HL-60/S4 treated with retinoic acid at 250 ng/mL for 4 days and 3 days (cell line): ENCODE measurements around the gene AAMP.
"Not testable (repeated sequence)": the region's sequence is repeated elsewhere in the genome, so short reads cannot be mapped to it uniquely, and the experiment has no call there.

Experiments
- in situ Hi-C: fragments of 300-500 bp; cut with MboI; formaldehyde crosslinking; loops from 2 replicates; pipeline ENCODE4 v1.7.0; 2022; ENCODE audit warnings: low sequenced_read_pairs

Gene AAMP

GRCh38 chr2:218269900-218270720 lies at the start of gene AAMP, which contains the start of gene PNKD:
Gene AAMP, minus strand, starts transcription at chr2:218270137. Its CDS starts 51 bp downstream, at chr2:218270086.
Gene PNKD, plus strand, starts transcription at chr2:218270519. Its CDS starts 17 bp downstream, at chr2:218270536.
- in situ Hi-C loops: loop anchor here (10.0 kb wide), 1 partner anchor 85 kb away; no protein-coding TSS in a partner anchor

GRCh38 chr2:218318241-218318640 lies 48.3 kb upstream of the AAMP start:
- in situ Hi-C loops: no loop called here

- in situ Hi-C loops: no loop called here
These were observed 47.9 kb upstream of the AAMP start for GRCh38 chr2:218317835-218318234.

- in situ Hi-C loops: no loop called here
These were observed 47.3 kb upstream of the AAMP start for GRCh38 chr2:218317303-218317630.

- in situ Hi-C loops: no loop called here
These were observed 45.5 kb upstream of the AAMP start for GRCh38 chr2:218315397-218315796.

- in situ Hi-C loops: not testable (repeated sequence)
These were observed 44.8 kb upstream of the AAMP start for GRCh38 chr2:218314764-218315163.

GRCh38 chr2:218313356-218313755 lies 43.4 kb upstream of the AAMP start:
- in situ Hi-C loops: no loop called here

GRCh38 chr2:218312267-218312756 lies 42.4 kb upstream of the AAMP start:
- in situ Hi-C loops: no loop called here

GRCh38 chr2:218311541-218312266 lies 41.8 kb upstream of the AAMP start:
- in situ Hi-C loops: not testable (repeated sequence)

- in situ Hi-C loops: no loop called here
These were observed 41.1 kb upstream of the AAMP start for GRCh38 chr2:218310853-218311540.

GRCh38 chr2:218307415-218308090 lies 37.6 kb upstream of the AAMP start:
- in situ Hi-C loops: loop anchor here (10.0 kb wide), 1 partner anchor 87 kb away; the partner anchor contains the start of gene CTDSP1

- in situ Hi-C loops: loop anchor here (10.0 kb wide), 1 partner anchor 88 kb away; the partner anchor contains the start of gene CTDSP1
These were observed 36.4 kb upstream of the AAMP start for GRCh38 chr2:218306184-218306920.

GRCh38 chr2:218305383-218305782 lies 35.4 kb upstream of the AAMP start:
- in situ Hi-C loops: loop anchor here (10.0 kb wide), 1 partner anchor 89 kb away; the partner anchor contains the start of gene CTDSP1

GRCh38 chr2:218301176-218301819 lies 31.4 kb upstream of the AAMP start:
- in situ Hi-C loops: loop anchor here (10.0 kb wide), 1 partner anchor 94 kb away; the partner anchor contains the start of gene CTDSP1

- in situ Hi-C loops: loop anchor here (10.0 kb wide), 1 partner anchor 95 kb away; the partner anchor contains the start of gene CTDSP1
These were observed 30.2 kb upstream of the AAMP start for GRCh38 chr2:218300141-218300540.

GRCh38 chr2:218298314-218298875 lies 28.5 kb upstream of the AAMP start:
- in situ Hi-C loops: loop anchor here (25.0 kb wide), 1 partner anchor 539 kb away; the partner anchor contains the start of gene PRKAG3

- in situ Hi-C loops: loop anchor here (25.0 kb wide), 1 partner anchor 540 kb away; the partner anchor contains the start of gene PRKAG3
These were observed 26.9 kb upstream of the AAMP start for GRCh38 chr2:218296847-218297246.

GRCh38 chr2:218296200-218296599 lies 26.3 kb upstream of the AAMP start:
- in situ Hi-C loops: loop anchor here (25.0 kb wide), 1 partner anchor 541 kb away; the partner anchor contains the start of gene PRKAG3
